SK-N-MC (cell line): ENCODE measurements around the gene SPOCD1.

ENCODE experiments used
- EZH2 ChIP-seq: fragments of 200-600 bp; sonication (generic); IDR thresholded peaks from one replicate; pipeline ENCODE4 v1.6.1; 2017; ENCODE audit warnings: antibody characterized with exemption
- FOXP2 ChIP-seq: optimal IDR thresholded peaks from 2 replicates; pipeline ENCODE3; 2011; ENCODE audit warnings: mild to moderate bottlenecking, moderate library complexity; ENCODE audit not compliant: insufficient read depth; ENCODE audit errors: extremely low read length, control extremely low read depth
- POLR2AphosphoS5 ChIP-seq: IDR thresholded peaks from 2 replicates; pipeline ENCODE4 v1.6.1; 2012; ENCODE audit warnings: mild to moderate bottlenecking, low read depth, low read length, borderline replicate concordance

- TF ChIP-seq FOXP2, result no peak
- TF ChIP-seq EZH2, result no peak
- no peak for TF ChIP-seq POLR2AphosphoS5
Measured at GRCh38 chr1:31787261-31787660, 28.6 kb downstream of the SPOCD1 start.
